Stomach (tissue), 9 donors: ENCODE measurements around the gene DDX51. TPM values are rescaled to one million over a fixed set of nuclear protein-coding genes. Genes with fewer than 3 reads are reported as not detected.

Source experiments
- DNase-seq, 2 donors: peaks; one replicate each; pipeline versions ENCODE4 v3.0.0 to v3.0.0-alpha.2; 2013 to 2019
- H3K27ac ChIP-seq, 5 donors: fragments of 200-600 bp in 4 of 5; sonication (generic) in 4 of 5; one replicate each; pipeline ENCODE4 v1.5.1; 2013 to 2019; ENCODE audit warnings: mild to moderate bottlenecking in 1 of 5, moderate library complexity in 1 of 5
- H3K27me3 ChIP-seq, 3 donors: fragments of 200-600 bp; sonication (generic); one replicate each; pipeline ENCODE4 v1.5.1; 2017 to 2019; ENCODE audit warnings: mixed run types in 1 of 3
- H3K36me3 ChIP-seq, 4 donors: fragments of 200-600 bp; sonication (generic); 1 replicate in 3 of 4; 2 replicates in 1 of 4; pipeline ENCODE4 v1.5.1; 2016 to 2019
- H3K4me1 ChIP-seq, 4 donors: fragments of 200-600 bp; sonication (generic); one replicate each; pipeline ENCODE4 v1.5.1; 2016 to 2019
- H3K4me3 ChIP-seq, 4 donors: fragments of 200-600 bp; sonication (generic) in 3 of 4; one replicate each; pipeline ENCODE4 v1.5.1; 2016 to 2019; ENCODE audit warnings: mild to moderate bottlenecking in 1 of 4
- H3K9me3 ChIP-seq, 4 donors: fragments of 200-600 bp; sonication (generic); one replicate each; pipeline ENCODE4 v1.5.1; 2016 to 2019
- CTCF ChIP-seq, 7 experiments: fragments of 450-650 bp in 4 of 7; fragments of 200-600 bp in 3 of 7; sonication (generic) in 3 of 7; IDR thresholded peaks; one replicate each; pipeline ENCODE4 v1.5.1; 2016 to 2019; ENCODE audit warnings: antibody characterized with exemption in 7 of 7, control low read depth in 2 of 7, mild to moderate bottlenecking in 1 of 7
- EP300 ChIP-seq: sonication (generic); formaldehyde crosslinking; IDR thresholded peaks from one replicate; pipeline ENCODE4 v1.6.1; 2017; ENCODE audit warnings: antibody characterized with exemption
- POLR2A ChIP-seq, 4 donors: fragments of 450-650 bp; IDR thresholded peaks; one replicate each; pipeline ENCODE4 v1.6.1; 2016; ENCODE audit warnings: antibody characterized with exemption in 4 of 4, control low read depth in 2 of 4, mild to moderate bottlenecking in 1 of 4, moderate library complexity in 1 of 4
- POLR2AphosphoS5 ChIP-seq, 3 donors: sonication (generic); formaldehyde crosslinking; IDR thresholded peaks; one replicate each; pipeline ENCODE4 v1.6.1; 2016; ENCODE audit warnings: antibody characterized with exemption in 3 of 3
- WGBS, 5 donors: extraction: QIAGEN DNeasy Blood & Tissue Kit in 3 of 5; methylation state at CpG; one replicate each; pipeline versions ENCODE4 v1.1.5 to v1.1.7; 2013 to 2018; 5-methylcytosine and 5-hydroxymethylcytosine counted together
- intact Hi-C: fragments of 100-400 bp; cut with DNase I; formaldehyde crosslinking; loops from one replicate; pipeline ENCODE4 v1.15.1; 2023; ENCODE audit warnings: low total_unique reads
- polyA plus RNA-seq, 3 donors: library from polyadenylated mRNA; stranded (reverse); fragments of 200-250 nt; gene quantifications; one replicate each; pipeline ENCODE4 v1.2.3, GENCODE V29; 2013
- small RNA-seq, 4 donors: library from RNA; depleted of rRNA; stranded (forward); fragments of <200 nt; gene quantifications; one replicate each; pipeline ENCODE3, GENCODE V24; 2016
- total RNA-seq, 5 donors: library from RNA; depleted of rRNA; stranded (reverse); fragments of >200 nt; gene quantifications; one replicate each; pipeline versions ENCODE4 v1.1.0 to v1.2.3, GENCODE V29; 2014 to 2016
- donor health status: healthy with polysubstance abuse.
- donor health status: Bipolar disorder and iron deficiency.
- donor health status: healthy.

The DDX51 gene
- total and polyA plus RNA-seq, 8 donors, result 6.6 to 69.5 (median 13.2) TPM

- Histone ChIP-seq H3K4me1 (no peaks in the 10 kb centered on the region), H3K27ac (no peak overlapping the region), H3K9me3 (no peaks in the 10 kb centered on the region), H3K27me3 (no peaks in the 10 kb centered on the region), H3K4me3 (no peak overlapping the region), H3K36me3 (peaks cover 0 to 43% (median 31%) of the 10 kb centered on the region in 4 donors)
- WGBS, 5 donors, result 90 to 96% (median 92%) methylated on average over 12 of the region's 12 CpGs
- DNase-seq, result no peak
- intact Hi-C loops, result no loop called here
- TF ChIP-seq POLR2A (IDR thresholded peaks at IDR 0.05) (no peak), EP300 (no peak), POLR2AphosphoS5 (IDR thresholded peaks at IDR 0.05) (no peak), CTCF (IDR thresholded peaks at IDR 0.05) (no peak)
These were observed 44.4 kb downstream of the DDX51 start for GRCh38 chr12:132099739-132100138.

GRCh38 chr12:132095520-132096409, 48.4 kb downstream of the DDX51 start:
- Histone ChIP-seq H3K27me3 (no peaks in the 10 kb centered on the region), H3K36me3 (peaks cover 0 to 52% (median 43%) of the 10 kb centered on the region in 4 donors), H3K4me3 (no peak overlapping the region), H3K27ac (no peak overlapping the region), H3K9me3 (no peaks in the 10 kb centered on the region), H3K4me1 (no peaks in the 10 kb centered on the region)
- intact Hi-C loops, result no loop called here
- no peak for DNase-seq
- TF ChIP-seq EP300, result no peak
- 85 to 97% (median 94%) methylated on average over 11 of the region's 11 CpGs for WGBS, 5 donors

GRCh38 chr12:132094269-132094891, 49.7 kb downstream of the DDX51 start:
- no peaks in the 10 kb centered on the region for H3K4me1 ChIP-seq
- no peaks in the 10 kb centered on the region for H3K9me3 ChIP-seq
- H3K27ac ChIP-seq, result no peak overlapping the region
- H3K4me3 ChIP-seq, result no peak overlapping the region
- H3K36me3 ChIP-seq, result peaks cover 0 to 44% (median 30%) of the 10 kb centered on the region in 4 donors
- WGBS, 5 donors, result 94 to 98% (median 97%) methylated on average over 13 to 16 of the region's 16 CpGs
- no peak for DNase-seq
- intact Hi-C loops, result no loop called here
- no peak for TF ChIP-seq EP300
- no peak for TF ChIP-seq POLR2A (IDR thresholded peaks at IDR 0.05)
- no peak for TF ChIP-seq CTCF (IDR thresholded peaks at IDR 0.05)
- TF ChIP-seq POLR2AphosphoS5 (IDR thresholded peaks at IDR 0.05), result no peak
- no peaks in the 10 kb centered on the region for H3K27me3 ChIP-seq

GRCh38 chr12:132089407-132089910, 54.7 kb downstream of the DDX51 start:
- no peak for DNase-seq
- peaks cover 0 to 26% (median 20%) of the 10 kb centered on the region in 4 donors for H3K36me3 ChIP-seq
- H3K27me3 ChIP-seq, result no peaks in the 10 kb centered on the region
- H3K27ac ChIP-seq, result no peak overlapping the region
- intact Hi-C loops, result no loop called here
- H3K4me1 ChIP-seq, result peaks cover 9 to 23% (median 16%) of the 10 kb centered on the region in 4 donors
- H3K4me3 ChIP-seq, result no peak overlapping the region
- no peaks in the 10 kb centered on the region for H3K9me3 ChIP-seq
- TF ChIP-seq CTCF (IDR thresholded peaks at IDR 0.05) (no peak), EP300 (no peak), POLR2A (IDR thresholded peaks at IDR 0.05) (no peak), POLR2AphosphoS5 (IDR thresholded peaks at IDR 0.05) (no peak)
- 86 to 95% (median 95%) methylated on average over 4 of the region's 4 CpGs for WGBS, 5 donors

Small RNAs within 50 kb of the gene (small RNA-seq; reads per million reads assigned to genes)
- 0 reads per million in 4 donors for gene AC138466.3

Other genes starting within 250 kb of the DDX51 start
- gene ULK1, start 249.7 kb downstream of the DDX51 start, total RNA-seq, result 10 to 100 TPM; 14.3 to 45.1 (median 23.3) TPM
- gene ULK1, start 249.7 kb downstream of the DDX51 start, polyA plus RNA-seq, result 10 to 100 TPM; 10.2 to 16.9 (median 15.5) TPM
- 10 to 100 TPM in 3 of 5 donors, 1 to 10 TPM in 2; 3.1 to 13.9 (median 12.3) TPM for gene PUS1, start 215.0 kb downstream of the DDX51 start, total RNA-seq
- gene PUS1, start 215.0 kb downstream of the DDX51 start, polyA plus RNA-seq, result 10 to 100 TPM; 12.6 to 26.3 (median 12.8) TPM
- gene EP400, start 194.4 kb downstream of the DDX51 start, total RNA-seq, result 10 to 100 TPM; 21.3 to 39.8 (median 24.5) TPM
- 10 to 100 TPM in 1 of 3 donors, 1 to 10 TPM in 2; 5.2 to 12.0 (median 6.4) TPM for gene EP400, start 194.4 kb downstream of the DDX51 start, polyA plus RNA-seq
- gene NOC4L, start 138 bp upstream of the DDX51 start, total RNA-seq, result 10 to 100 TPM in 3 of 5 donors, 1 to 10 TPM in 2; 2.2 to 63.6 (median 23.0) TPM
- gene NOC4L, start 138 bp upstream of the DDX51 start, polyA plus RNA-seq, result 10 to 100 TPM; 33.2 to 43.7 (median 37.9) TPM
- 1 to 10 TPM in 1 of 5 donors, not detected in 4; 3.1 TPM for gene GALNT9, start 185.3 kb upstream of the DDX51 start, total RNA-seq
- under 1 TPM in 2 of 3 donors, not detected in 1; 0.15 to 0.19 TPM for gene GALNT9, start 185.3 kb upstream of the DDX51 start, polyA plus RNA-seq